Large intestine (tissue), 3 donors: ENCODE measurements around the gene TAAR8. TPM values are rescaled to one million over a fixed set of nuclear protein-coding genes. Genes with fewer than 3 reads are reported as not detected.
"Not testable (repeated sequence)": the region's sequence is repeated elsewhere in the genome, so short reads cannot be mapped to it uniquely, and the experiment has no call there.

Source experiments
- DNase-seq, 2 donors: peaks; one replicate each; pipeline versions ENCODE4 v3.0.0 to v3.0.0-alpha.2; 2013
- H3K27ac ChIP-seq: one replicate; pipeline ENCODE4 v1.5.1; 2013; ENCODE audit warnings: low read length
- H3K27me3 ChIP-seq: 2 replicates; pipeline ENCODE4 v1.6.1; 2013; ENCODE audit warnings: low read length; ENCODE audit not compliant: control insufficient read depth, insufficient read depth
- H3K36me3 ChIP-seq: 2 replicates; pipeline ENCODE4 v1.6.1; 2013; ENCODE audit warnings: low read length; ENCODE audit not compliant: control insufficient read depth, insufficient read depth
- H3K4me1 ChIP-seq: one replicate; pipeline ENCODE4 v1.6.1; 2013; ENCODE audit warnings: low read length; ENCODE audit not compliant: control insufficient read depth, insufficient read depth
- H3K4me3 ChIP-seq: one replicate; pipeline ENCODE4 v1.5.1; 2013; ENCODE audit warnings: low read length
- H3K9me3 ChIP-seq: one replicate; pipeline ENCODE4 v1.6.1; 2013; ENCODE audit warnings: mild to moderate bottlenecking, low read depth, low read length, moderate library complexity; ENCODE audit not compliant: control insufficient read depth
- WGBS: methylation state at CpG from one replicate; pipeline ENCODE4 v1.1.5; 2013; ENCODE audit warnings: low lambda C conversion rate; ENCODE audit not compliant: insufficient coverage; 5-methylcytosine and 5-hydroxymethylcytosine counted together
- polyA plus RNA-seq: library from polyadenylated mRNA; unstranded; fragments of 120-200 nt; gene quantifications from one replicate; pipeline ENCODE4 v1.2.1, GENCODE V29; 2013

Gene TAAR8
- polyA plus RNA-seq, 1 donor, result not detected

DNA sequence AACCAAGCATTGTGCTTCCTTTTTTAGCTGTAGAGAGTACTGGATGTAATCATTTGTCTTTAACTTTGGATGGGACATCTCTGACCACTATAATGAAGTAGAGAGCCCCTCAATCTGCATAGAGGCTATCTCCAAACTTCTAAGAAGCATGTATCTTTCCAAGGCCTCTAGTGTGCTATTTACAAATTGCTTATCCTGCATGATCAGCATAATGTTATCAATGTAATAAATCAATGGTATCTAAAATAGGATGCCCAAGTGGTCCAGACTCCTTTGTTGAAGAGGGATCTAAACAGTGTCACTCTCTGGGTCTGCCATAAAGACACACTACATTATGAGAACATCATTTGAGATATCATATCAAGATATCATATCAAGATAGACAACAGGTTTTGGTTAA is 7.6 kb upstream of the TAAR8 start:
- Histone ChIP-seq H3K4me1 (no peaks in the 10 kb centered on the region), H3K9me3 (no peaks in the 10 kb centered on the region), H3K27me3 (no peaks in the 10 kb centered on the region), H3K4me3 (no peak overlapping the region), H3K27ac (no peak overlapping the region), H3K36me3 (no peaks in the 10 kb centered on the region)
- no peak for DNase-seq

DNA sequence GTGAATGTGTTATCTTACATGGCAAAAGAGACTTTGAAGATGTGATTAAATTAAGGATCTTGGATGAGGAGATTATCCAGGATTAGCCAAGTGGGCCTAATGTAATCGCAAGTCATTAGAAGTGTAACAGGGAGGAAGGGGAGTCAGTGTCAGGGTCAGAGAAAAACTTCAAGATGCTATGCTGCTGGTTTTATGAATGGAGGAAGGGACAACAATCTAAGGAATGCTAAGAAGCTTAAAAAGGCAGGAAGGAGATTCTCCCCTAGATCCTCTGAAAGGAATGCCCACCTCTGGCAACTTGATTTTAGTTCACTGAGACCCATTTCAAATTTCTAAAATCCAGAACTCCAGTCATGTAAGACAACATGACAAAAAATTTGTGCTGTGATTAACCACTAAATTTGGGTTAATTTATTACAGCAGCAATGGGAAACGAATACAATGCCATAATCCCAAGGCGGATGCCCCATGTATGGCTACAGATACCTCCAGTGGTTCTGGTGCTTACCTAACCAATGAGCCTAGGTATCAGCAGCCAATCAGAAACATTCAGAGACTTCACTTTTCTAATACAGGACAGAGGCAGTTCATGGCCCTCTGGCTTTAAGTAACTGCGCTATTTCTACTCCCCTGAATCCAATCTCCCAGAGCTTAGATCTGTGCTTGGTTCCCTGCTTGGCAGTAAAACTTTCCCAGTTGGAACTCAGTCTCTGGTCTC is 3.6 kb upstream of the TAAR8 start:
- no CpG with 5 or more reads among the region's 4 CpGs for WGBS
- Histone ChIP-seq H3K4me3 (no peak overlapping the region), H3K27me3 (no peaks in the 10 kb centered on the region), H3K27ac (no peak overlapping the region), H3K4me1 (no peaks in the 10 kb centered on the region), H3K36me3 (no peaks in the 10 kb centered on the region), H3K9me3 (no peaks in the 10 kb centered on the region)
- no peak for DNase-seq

DNA sequence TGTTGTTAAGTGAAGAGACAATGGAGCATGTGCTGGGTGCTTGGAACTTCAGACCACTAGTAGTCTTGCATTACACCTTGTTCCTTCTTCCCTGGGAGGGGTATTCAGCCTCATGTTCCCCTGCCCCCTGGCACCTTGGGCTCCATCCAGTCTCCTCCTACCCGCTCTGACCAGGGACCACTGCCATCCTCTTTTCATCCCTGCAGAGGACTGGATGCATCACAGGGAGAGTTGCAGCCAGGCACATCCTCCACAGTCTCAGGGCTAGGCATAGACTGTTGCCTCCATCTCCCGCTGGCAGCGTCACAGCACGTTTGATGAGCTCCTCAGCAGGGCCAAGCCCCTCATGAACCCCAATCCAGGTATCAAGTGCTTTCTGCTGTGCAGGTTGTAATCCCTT is 1.3 kb upstream of the TAAR8 start:
- Histone ChIP-seq H3K27me3 (no peaks in the 10 kb centered on the region), H3K27ac (no peak overlapping the region), H3K9me3 (no peaks in the 10 kb centered on the region), H3K4me1 (no peaks in the 10 kb centered on the region), H3K4me3 (no peak overlapping the region), H3K36me3 (no peaks in the 10 kb centered on the region)
- no CpG with 5 or more reads among the region's 4 CpGs for WGBS
- DNase-seq, result no peak

DNA sequence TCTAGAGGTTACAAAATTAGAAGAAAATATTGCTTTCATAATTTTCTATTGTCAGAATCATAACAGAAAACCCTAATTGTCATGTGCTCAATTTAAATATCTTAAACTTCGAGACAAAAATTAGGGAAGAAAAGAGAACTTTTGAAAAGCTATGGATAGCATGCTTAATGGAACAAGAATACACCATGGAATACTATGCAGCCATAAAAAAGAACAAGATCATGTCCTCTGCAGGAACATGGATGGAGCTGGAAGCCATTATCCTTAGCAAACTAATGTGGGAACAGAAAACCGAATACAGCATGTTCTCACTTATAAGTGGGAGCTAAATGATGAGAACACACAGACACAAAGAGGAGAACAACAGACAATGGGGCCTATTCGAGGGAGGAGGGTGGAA is 7.6 kb downstream of the TAAR8 start:
- H3K27me3 ChIP-seq, DNase-seq, H3K9me3 ChIP-seq, H3K36me3 ChIP-seq, H3K27ac ChIP-seq, H3K4me3 ChIP-seq, H3K4me1 ChIP-seq: not testable (repeated sequence)
- WGBS, result 100% methylated on average over 1 of the region's 3 CpGs

DNA sequence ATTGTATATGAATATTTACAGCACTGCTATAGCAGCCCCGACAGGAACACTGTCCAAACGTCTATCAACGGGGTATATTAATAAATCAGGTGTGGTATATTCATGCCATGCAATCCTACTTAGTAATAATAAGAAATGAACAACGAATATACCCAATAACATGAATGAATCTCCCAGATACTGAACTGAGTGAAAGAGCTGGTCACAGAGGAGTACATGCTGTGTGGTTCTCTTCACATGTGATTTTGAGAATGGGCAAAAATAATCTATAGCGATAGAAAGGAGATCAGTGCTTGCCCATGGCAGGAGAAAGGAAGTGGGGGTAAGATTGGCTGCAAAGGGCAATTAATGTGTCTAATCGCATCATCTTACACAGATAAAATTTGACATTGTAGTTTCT is 13.9 kb downstream of the TAAR8 start:
- Histone ChIP-seq H3K9me3 (no peaks in the 10 kb centered on the region), H3K27ac (no peak overlapping the region), H3K4me1 (no peaks in the 10 kb centered on the region), H3K4me3 (no peak overlapping the region), H3K27me3 (no peaks in the 10 kb centered on the region), H3K36me3 (no peaks in the 10 kb centered on the region)
- 97% methylated on average over 6 of the region's 6 CpGs for WGBS
- no peak for DNase-seq

DNA sequence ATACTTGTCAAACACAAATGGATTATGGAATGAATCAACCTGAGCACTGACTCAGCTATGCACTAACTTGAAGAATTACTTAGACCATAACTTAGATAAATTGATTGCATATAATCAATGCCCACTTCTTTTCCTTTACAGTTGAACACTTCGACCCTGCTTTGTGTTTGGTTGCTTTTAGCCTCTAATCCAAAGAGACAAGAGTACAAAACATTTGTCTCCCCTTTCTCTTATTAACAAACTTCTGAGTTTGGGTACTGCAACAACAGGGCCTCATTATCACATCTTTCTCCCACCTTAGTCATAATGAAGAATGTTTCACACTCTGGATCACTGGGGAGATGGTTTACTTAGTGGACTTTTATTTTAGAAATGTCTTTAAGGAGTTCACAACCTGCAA is 15.1 kb downstream of the TAAR8 start:
- no peaks in the 10 kb centered on the region for H3K4me1 ChIP-seq
- 60% methylated on average over 1 of the region's 1 CpG for WGBS

DNA sequence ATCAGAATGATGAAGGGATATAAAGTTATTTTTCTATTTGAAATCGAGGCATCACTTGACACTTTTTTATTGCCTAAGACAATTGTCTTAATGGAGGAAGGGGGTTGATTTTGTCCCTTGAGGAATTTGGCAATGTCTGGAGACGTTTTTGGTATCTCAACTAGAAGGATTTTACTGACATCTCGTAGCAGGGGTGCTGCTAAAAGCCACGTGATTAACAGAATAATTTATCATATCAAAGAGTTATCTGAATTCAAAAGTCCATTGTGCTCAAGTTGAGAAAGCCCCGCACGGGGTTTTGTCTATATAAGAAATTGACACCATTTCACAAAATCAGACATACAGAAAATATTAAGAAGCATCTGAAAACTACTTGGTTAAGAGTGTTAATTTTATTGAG is 16.1 kb downstream of the TAAR8 start:
- no peak for DNase-seq
- Histone ChIP-seq H3K27me3 (no peaks in the 10 kb centered on the region), H3K9me3 (no peaks in the 10 kb centered on the region), H3K36me3 (no peaks in the 10 kb centered on the region), H3K4me3 (no peak overlapping the region), H3K27ac (no peak overlapping the region), H3K4me1 (no peaks in the 10 kb centered on the region)
- WGBS, result 65% methylated on average over 2 of the region's 6 CpGs

More for the DNA sequence above, 15.1 kb downstream of the TAAR8 start:
- H3K27me3 ChIP-seq, result no peaks in the 10 kb centered on the region
- no peaks in the 10 kb centered on the region for H3K9me3 ChIP-seq
- no peak for DNase-seq
- H3K36me3 ChIP-seq, result no peaks in the 10 kb centered on the region
- no peak overlapping the region for H3K27ac ChIP-seq
- H3K4me3 ChIP-seq, result no peak overlapping the region

DNA sequence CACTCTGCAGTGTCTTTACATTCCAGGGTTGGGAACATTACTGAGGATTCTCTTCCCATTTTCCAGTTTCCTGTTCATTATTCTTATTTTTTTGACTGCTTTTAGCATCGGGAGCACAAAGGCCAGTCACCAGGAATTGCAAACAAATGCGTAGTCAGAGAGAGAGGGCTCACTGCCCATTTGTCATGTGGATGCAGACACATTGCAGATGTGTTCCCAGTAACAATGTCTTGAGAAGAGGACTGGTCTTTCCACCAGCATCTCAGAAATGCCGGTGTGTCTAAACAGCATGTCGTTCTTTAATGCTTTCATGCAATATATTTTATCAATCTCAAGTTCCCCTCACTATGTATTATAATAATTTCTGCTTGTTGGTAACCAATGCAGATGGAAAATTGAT is 16.7 kb downstream of the TAAR8 start:
- no peaks in the 10 kb centered on the region for H3K9me3 ChIP-seq
- H3K4me3 ChIP-seq, result no peak overlapping the region
- no peak overlapping the region for H3K27ac ChIP-seq
- DNase-seq, result no peak
- no peaks in the 10 kb centered on the region for H3K27me3 ChIP-seq
- no CpG with 5 or more reads among the region's 4 CpGs for WGBS
- no peaks in the 10 kb centered on the region for H3K36me3 ChIP-seq
- H3K4me1 ChIP-seq, result no peaks in the 10 kb centered on the region

DNA sequence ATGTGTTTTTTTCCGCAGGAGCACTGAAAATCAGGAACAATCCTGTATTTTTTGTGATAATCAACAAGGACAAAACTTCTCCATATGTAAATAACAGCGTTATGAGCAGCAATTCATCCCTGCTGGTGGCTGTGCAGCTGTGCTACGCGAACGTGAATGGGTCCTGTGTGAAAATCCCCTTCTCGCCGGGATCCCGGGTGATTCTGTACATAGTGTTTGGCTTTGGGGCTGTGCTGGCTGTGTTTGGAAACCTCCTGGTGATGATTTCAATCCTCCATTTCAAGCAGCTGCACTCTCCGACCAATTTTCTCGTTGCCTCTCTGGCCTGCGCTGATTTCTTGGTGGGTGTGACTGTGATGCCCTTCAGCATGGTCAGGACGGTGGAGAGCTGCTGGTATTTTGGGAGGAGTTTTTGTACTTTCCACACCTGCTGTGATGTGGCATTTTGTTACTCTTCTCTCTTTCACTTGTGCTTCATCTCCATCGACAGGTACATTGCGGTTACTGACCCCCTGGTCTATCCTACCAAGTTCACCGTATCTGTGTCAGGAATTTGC is 17.8 kb downstream of the TAAR8 start, which contains the start of gene TAAR6:
TSS of gene TAAR6 (plus strand) at position 102 of the 557 bp plus-strand sequence. CDS start at position 102, 0 bp downstream.
- 80% methylated on average over 2 of the region's 15 CpGs for whole genome bisulfite sequencing
- DNase-seq, result no peak
- Histone ChIP-seq H3K4me1 (no peaks in the 10 kb centered on the region), H3K9me3 (no peaks in the 10 kb centered on the region), H3K27ac (no peak within 1 kb of the TSS), H3K27me3 (no peaks in the 10 kb centered on the region), H3K4me3 (no peak within 1 kb of the TSS), H3K36me3 (no peaks in the 10 kb centered on the region)

DNA sequence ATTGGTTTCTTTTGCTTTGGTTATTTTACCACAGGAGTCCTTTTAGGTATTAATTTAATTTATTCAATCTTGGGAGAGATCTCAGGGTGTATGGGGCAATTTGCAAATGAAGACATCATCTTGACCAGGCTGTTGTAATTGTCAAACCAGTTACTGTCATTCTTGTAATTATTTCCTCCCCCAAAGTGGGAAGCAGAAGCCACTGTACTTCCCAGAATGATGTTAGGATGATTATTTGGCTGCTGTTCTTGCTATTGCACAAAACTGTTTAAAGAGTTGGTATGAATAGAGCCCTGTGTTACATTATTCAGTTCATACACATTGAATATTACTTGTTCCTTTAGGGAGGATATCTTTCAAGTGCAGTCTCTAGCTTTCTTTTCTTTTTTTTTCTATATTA is 19.3 kb downstream of the TAAR8 start:
- H3K9me3 ChIP-seq, result no peaks in the 10 kb centered on the region
- H3K27me3 ChIP-seq, result no peaks in the 10 kb centered on the region
- no peak overlapping the region for H3K27ac ChIP-seq
- H3K36me3 ChIP-seq, result no peaks in the 10 kb centered on the region
- DNase-seq, result no peak
- H3K4me3 ChIP-seq, result no peak overlapping the region
- H3K4me1 ChIP-seq, result no peaks in the 10 kb centered on the region

DNA sequence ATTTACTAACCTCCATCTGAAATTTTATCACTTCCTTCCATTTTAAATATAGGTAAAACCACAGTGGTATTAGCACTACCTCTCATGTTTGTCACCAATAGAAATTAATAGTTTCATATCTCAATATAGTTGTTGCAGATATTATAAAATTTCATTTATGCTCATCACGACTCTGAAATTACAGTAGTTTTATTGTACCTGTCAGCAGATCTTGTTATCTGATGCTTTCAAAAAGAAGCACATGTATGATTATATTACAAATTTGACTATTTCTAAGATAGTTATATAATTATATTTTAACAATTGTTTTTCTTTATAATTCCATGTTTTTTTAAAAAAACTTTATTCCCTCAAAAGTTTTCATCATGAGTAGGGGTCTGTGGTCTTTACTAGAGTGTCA is 32.2 kb downstream of the TAAR8 start:
- H3K36me3 ChIP-seq, result no peaks in the 10 kb centered on the region
- H3K27ac ChIP-seq, result no peak overlapping the region
- no CpG with 5 or more reads among the region's 1 CpG for WGBS
- H3K4me3 ChIP-seq, result no peak overlapping the region
- no peak for DNase-seq
- no peaks in the 10 kb centered on the region for H3K27me3 ChIP-seq
- H3K4me1 ChIP-seq, result no peaks in the 10 kb centered on the region
- no peaks in the 10 kb centered on the region for H3K9me3 ChIP-seq
